Measurements from ENCODE around the gene TMEM187. TPM values are rescaled to one million over a fixed set of nuclear protein-coding genes. Genes with fewer than 3 reads are reported as not detected.

Gene TMEM187
- total and polyA plus RNA-seq, 11 donors = 3.2 to 11.4 (median 7.2) TPM

DNA sequence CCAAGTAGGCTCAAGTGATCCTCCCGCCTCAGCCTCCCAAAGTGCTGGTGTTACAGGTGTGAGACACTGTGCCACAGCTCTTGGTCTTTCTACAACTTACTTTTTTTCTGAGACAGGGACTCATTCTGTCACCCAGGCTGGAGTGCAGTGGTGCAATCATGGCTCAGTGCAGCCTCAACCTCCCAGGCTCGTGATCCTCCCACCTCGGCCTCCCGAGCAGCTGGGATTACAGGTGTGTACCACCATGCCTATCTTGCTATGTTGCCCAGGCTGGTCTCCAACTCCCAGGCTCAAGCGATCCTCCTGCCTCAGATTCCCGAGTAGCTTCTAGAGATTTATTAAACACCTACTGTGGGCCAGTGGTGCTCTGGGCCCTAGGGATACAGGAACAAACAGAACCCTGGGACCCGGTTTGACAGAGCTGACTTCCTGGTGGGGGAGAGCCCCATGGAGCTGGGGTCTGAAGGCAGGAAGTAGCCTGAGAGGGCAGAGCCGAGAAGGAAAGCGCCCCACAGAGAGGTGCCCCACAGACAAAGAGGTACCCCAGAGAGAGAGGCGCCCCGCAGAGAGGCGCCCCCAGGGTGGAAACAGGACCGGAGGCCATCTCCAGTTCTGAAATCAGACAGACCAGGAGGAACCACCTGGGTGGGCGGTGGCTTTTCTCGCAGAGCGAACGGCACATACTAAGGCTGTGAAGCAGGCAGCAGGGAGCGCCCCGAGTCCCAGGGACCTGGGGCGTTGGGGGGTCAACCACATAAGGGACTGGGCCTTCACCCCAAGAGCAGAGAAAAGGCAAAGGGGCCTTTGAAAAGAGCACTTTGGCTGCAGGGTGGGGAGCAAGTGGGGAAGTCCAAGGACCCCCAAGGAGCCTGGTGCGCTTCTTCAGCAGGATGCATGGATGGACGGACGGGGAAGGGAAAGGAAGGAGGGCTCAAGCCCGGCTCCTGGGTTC, 42.2 kb downstream of the TMEM187 start:
- Histone ChIP-seq H3K27ac (no peak overlapping the region), H3K36me3 (peaks cover 0 to 62% (median 3%) of the 10 kb centered on the region in 9 donors), H3K4me1 (peaks cover 0 to 16% (median 1%) of the 10 kb centered on the region in 12 donors), H3K4me3 (no peak overlapping the region), H3K9me3 (no peaks in the 10 kb centered on the region), H3K27me3 (peaks cover 0 to 37% (median 0%) of the 10 kb centered on the region in 9 donors)
- 89 to 91% (median 90%) methylated on average over 24 of the region's 24 CpGs for WGBS, 4 donors
- DNase-seq (no peak), ATAC-seq (no peak)
- intact Hi-C loops (cut with DNase I) = loop anchor here in 7 of 10 donors (5.0 kb wide), 3 partner anchors 33 to 43 kb away; no protein-coding TSS in a partner anchor
- no peak for TF ChIP-seq POLR2A (IDR thresholded peaks at IDR 0.05)
- TF ChIP-seq, protein P1, sequence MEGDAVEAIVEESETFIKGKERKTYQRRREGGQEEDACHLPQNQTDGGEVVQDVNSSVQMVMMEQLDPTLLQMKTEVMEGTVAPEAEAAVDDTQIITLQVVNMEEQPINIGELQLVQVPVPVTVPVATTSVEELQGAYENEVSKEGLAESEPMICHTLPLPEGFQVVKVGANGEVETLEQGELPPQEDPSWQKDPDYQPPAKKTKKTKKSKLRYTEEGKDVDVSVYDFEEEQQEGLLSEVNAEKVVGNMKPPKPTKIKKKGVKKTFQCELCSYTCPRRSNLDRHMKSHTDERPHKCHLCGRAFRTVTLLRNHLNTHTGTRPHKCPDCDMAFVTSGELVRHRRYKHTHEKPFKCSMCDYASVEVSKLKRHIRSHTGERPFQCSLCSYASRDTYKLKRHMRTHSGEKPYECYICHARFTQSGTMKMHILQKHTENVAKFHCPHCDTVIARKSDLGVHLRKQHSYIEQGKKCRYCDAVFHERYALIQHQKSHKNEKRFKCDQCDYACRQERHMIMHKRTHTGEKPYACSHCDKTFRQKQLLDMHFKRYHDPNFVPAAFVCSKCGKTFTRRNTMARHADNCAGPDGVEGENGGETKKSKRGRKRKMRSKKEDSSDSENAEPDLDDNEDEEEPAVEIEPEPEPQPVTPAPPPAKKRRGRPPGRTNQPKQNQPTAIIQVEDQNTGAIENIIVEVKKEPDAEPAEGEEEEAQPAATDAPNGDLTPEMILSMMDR (IDR thresholded peaks at IDR 0.05) = no peak

DNA sequence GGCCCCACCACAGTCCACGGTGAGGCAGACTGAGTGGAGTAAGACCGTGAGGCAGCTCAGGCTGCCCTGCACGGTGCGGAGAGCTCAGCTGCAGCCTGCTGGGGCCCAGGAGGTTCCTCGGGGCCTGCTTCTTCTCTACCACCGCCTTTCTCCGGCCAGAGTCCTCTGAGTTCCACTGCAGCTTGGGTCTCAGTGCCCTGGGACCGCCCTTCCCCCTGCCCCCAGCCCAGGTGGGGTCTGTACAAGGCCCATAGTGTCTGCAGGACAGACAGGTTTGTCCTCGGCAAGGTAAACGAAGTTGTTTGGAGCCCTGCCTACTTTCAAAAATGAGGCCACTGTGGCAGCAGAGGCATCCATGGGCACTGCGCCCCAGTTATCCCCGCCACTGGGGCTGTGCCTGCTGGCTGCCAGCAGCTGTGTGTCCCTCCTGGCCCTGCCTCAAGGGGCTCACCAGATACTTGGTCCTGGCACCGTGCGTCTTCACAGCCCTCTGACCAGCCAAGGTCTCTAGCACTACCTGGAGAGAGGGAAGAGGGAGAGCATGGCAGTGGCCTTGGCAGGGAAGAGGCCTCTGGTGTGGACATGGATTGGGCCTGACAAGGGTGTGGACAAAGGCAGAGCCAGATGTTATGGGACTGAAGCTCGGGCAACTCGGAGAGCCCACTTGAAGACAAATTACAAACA, 43.2 kb downstream of the TMEM187 start:
- Histone ChIP-seq H3K4me3 (no peak overlapping the region), H3K9me3 (no peaks in the 10 kb centered on the region), H3K4me1 (peaks cover 0 to 22% (median 4%) of the 10 kb centered on the region in 12 donors), H3K27ac (no peak overlapping the region), H3K36me3 (peaks cover 0 to 59% (median 3%) of the 10 kb centered on the region in 9 donors), H3K27me3 (peaks cover 0 to 36% (median 0%) of the 10 kb centered on the region in 9 donors)
- DNase-seq (no peak), ATAC-seq (no peak)
- TF ChIP-seq, protein P1 (IDR thresholded peaks at IDR 0.05) = no peak
- no peak for TF ChIP-seq POLR2A (IDR thresholded peaks at IDR 0.05)
- 80 to 88% (median 84%) methylated on average over 15 to 16 of the region's 16 CpGs for WGBS, 4 donors
- intact Hi-C loops (cut with DNase I) = loop anchor here in 2 of 10 donors (5.0 kb wide), 2 partner anchors 37 to 42 kb away; no protein-coding TSS in a partner anchor

DNA sequence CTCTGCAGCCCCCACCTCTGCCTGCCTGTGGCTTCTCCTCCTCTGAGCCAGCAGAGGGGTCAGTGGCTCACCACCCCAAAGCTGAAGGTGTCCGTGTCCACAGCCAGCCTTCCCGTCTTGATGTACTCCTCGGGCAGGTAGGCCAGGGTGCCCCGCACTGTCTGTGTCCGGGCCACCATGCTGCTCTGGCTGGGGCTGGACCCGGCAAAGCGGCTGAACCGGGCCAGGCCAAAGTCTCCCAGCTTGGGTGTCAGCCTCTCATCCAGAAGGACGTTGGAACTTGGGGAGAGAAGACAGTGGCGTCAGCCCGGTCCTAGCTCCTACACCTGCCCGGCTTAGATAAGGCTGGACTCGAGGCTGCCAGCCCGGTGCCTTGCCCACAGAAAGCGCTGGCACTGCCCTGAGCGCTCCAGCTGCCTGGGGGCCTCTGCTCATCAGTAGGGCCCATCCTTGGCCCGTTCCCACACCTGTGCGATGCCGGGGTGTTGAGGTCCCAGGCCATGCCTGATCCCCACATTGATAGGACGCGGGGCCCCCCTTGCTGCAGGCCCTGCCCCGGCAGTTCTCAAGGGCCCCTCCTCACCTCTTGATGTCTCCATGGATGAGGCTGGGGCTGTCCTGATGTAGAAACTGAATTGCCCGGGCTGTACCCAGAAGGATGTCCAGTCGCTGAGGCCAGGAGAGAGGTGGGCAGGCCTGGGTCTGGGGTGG, 44.0 kb downstream of the TMEM187 start:
- TF ChIP-seq, protein P1 (IDR thresholded peaks at IDR 0.05) = no peak
- no peak for TF ChIP-seq POLR2A (IDR thresholded peaks at IDR 0.05)
- Histone ChIP-seq H3K27ac (no peak overlapping the region), H3K9me3 (no peaks in the 10 kb centered on the region), H3K4me3 (no peak overlapping the region), H3K4me1 (peaks cover 0 to 27% (median 7%) of the 10 kb centered on the region in 12 donors), H3K36me3 (peaks cover 0 to 51% (median 3%) of the 10 kb centered on the region in 9 donors), H3K27me3 (peaks cover 0 to 35% (median 0%) of the 10 kb centered on the region in 9 donors)
- 83 to 91% (median 89%) methylated on average over 11 to 24 of the region's 24 CpGs for WGBS, 4 donors
- intact Hi-C loops (cut with DNase I) = loop anchor here in 2 of 10 donors (5.0 kb wide), 2 partner anchors 36 to 41 kb away; no protein-coding TSS in a partner anchor
- no peak for DNase-seq
- ATAC-seq = no peak

Data from heart left ventricle (tissue), 16 donors.